Keratinocyte (primary cell): ENCODE results near the gene PHF14.

ENCODE experiments used
- CTCF ChIP-seq, 3 experiments: IDR thresholded peaks in 1 of 3; conservative IDR thresholded peaks in 1 of 3; optimal IDR thresholded peaks in 1 of 3; 2 replicates in 2 of 3; 3 replicates in 1 of 3; pipeline versions ENCODE3 to v1.5.1; 2011; ENCODE audit warnings: low read length in 3 of 3, mild to moderate bottlenecking in 3 of 3, moderate library complexity in 2 of 3, control low read depth in 1 of 3, inconsistent platforms in 1 of 3; ENCODE audit not compliant: insufficient read depth in 2 of 3; ENCODE audit errors: extremely low read depth in 1 of 3
- EZH2 ChIP-seq: IDR thresholded peaks from one replicate; pipeline ENCODE4 v1.6.1; 2012; ENCODE audit warnings: inconsistent platforms, mild to moderate bottlenecking, low read length, moderate library complexity

- TF ChIP-seq CTCF (optimal IDR thresholded peaks at IDR 0.05 in 1 of 3, IDR thresholded peaks at IDR 0.05 in 1 of 3, conservative IDR thresholded peaks at IDR 0.05 in 1 of 3; ENCODE audit: extremely low read depth in 1 of 3, insufficient read depth in 2 of 3, low read length in 3 of 3): no peak
- no peak for TF ChIP-seq EZH2
Observed at GRCh38 chr7:11083214-11083568, 109.5 kb downstream of the PHF14 start.
